Measurements from ENCODE around the gene ZNF524.
"Not testable (repeated sequence)": the region's sequence is repeated elsewhere in the genome, so short reads cannot be mapped to it uniquely, and the experiment has no call there.

ZNF524 gene

DNA sequence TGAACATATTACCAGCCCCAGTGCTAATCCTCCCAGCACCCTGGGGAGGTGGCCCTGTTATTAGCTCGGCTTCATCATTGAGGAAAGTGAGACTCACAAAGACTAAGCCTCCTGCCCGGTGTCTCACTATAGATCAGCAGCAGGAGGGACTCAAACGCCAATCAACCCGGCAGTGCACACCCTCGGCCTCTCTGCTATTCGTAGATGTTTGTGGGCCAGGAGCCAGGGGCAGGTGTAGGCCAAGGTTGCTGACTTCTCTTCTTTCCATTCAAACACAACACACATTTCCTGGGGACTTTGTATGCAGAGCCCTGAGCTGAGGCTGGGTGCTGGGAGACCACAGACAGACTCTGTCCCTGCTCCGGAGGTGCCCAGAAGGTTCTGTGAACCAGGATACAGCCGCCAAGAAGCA is 45.3 kb upstream of the ZNF524 start:
- TF ChIP-seq, protein P1, sequence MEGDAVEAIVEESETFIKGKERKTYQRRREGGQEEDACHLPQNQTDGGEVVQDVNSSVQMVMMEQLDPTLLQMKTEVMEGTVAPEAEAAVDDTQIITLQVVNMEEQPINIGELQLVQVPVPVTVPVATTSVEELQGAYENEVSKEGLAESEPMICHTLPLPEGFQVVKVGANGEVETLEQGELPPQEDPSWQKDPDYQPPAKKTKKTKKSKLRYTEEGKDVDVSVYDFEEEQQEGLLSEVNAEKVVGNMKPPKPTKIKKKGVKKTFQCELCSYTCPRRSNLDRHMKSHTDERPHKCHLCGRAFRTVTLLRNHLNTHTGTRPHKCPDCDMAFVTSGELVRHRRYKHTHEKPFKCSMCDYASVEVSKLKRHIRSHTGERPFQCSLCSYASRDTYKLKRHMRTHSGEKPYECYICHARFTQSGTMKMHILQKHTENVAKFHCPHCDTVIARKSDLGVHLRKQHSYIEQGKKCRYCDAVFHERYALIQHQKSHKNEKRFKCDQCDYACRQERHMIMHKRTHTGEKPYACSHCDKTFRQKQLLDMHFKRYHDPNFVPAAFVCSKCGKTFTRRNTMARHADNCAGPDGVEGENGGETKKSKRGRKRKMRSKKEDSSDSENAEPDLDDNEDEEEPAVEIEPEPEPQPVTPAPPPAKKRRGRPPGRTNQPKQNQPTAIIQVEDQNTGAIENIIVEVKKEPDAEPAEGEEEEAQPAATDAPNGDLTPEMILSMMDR (IDR thresholded peaks at IDR 0.05; ENCODE audit: control insufficient read depth, insufficient read depth, low read depth, low read length, missing control alignments): no peak
- no peak overlapping the region for H3K4me3 ChIP-seq (ENCODE audit: control insufficient read depth, low read depth, low read length)

DNA sequence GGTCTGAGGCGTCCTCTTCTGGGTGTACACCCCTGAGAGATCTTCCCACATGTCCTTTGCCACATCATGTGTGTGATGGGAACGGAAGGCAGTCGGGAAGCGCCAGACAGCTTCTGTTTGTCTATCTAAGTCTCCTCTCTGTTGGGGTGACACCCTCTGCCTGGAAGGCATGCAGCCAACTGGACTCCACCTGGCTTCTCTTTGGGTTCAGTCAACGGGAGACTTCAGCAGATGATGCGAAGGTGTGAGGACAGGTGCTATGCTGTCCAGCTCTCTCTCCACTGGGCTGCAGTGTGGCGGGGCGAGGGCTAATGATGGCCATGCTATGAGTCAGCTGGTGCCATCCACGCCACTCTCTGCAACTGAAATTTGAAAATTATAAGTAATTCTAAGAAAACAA is 40.4 kb upstream of the ZNF524 start:
- TF ChIP-seq, protein P1 (IDR thresholded peaks at IDR 0.05; ENCODE audit: control insufficient read depth, insufficient read depth, low read depth, low read length, missing control alignments): no peak
- no peak overlapping the region for H3K4me3 ChIP-seq (ENCODE audit: control insufficient read depth, low read depth, low read length)
- no peak for DNase-seq (ENCODE audit: low read depth)

More for the DNA sequence above, 45.3 kb upstream of the ZNF524 start:
- no peak for DNase-seq (ENCODE audit: low read depth)

DNA sequence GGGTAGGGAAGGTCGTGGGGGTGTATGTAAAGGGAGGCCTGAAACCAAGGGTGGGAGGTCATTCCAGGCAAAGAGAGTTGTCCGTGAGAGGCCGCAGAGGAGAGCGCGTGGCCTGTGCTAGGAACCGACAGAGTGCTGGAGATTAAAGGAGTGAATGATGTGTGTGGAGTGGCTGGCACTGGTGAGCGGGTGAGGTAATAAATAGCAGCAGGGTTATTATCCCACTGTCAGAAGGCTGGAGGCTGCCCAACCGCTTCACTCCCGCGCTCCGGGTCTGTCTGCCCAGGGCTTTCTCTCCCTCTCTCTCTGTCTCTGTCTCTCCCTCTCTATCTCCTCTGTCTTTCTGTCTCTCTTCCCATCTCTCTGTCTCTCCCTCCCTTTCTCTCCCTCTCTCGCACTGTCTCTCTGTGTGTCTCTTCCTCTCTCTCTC is 36.8 kb upstream of the ZNF524 start:
- DNase-seq (ENCODE audit: low read depth): no peak
- no peak overlapping the region for H3K4me3 ChIP-seq (ENCODE audit: control insufficient read depth, low read depth, low read length)
- TF ChIP-seq, protein P1 (IDR thresholded peaks at IDR 0.05; ENCODE audit: control insufficient read depth, insufficient read depth, low read depth, low read length, missing control alignments): no peak

DNA sequence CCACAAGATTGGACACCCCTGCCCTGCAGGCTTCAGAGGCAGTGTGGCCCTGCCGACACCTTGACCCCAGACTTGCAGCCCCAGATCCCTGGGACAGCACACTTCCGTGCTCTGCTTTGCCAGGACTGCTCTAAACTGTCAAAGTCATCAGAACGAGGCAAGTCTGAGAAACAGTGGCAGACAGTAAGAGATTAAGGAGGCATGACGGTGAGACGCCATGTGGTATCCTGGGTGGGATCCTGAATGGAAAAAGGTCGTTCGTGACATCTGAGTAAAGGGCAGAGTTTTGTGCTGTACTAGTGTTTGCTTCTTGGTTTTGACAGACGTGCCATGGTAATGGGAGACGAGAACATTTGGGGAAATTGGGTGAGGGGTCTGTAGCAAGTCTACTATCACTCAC is 33.3 kb upstream of the ZNF524 start:
- no peak overlapping the region for H3K4me3 ChIP-seq (ENCODE audit: control insufficient read depth, low read depth, low read length)
- TF ChIP-seq, protein P1 (IDR thresholded peaks at IDR 0.05; ENCODE audit: control insufficient read depth, insufficient read depth, low read depth, low read length, missing control alignments): no peak
- DNase-seq (ENCODE audit: low read depth): no peak

DNA sequence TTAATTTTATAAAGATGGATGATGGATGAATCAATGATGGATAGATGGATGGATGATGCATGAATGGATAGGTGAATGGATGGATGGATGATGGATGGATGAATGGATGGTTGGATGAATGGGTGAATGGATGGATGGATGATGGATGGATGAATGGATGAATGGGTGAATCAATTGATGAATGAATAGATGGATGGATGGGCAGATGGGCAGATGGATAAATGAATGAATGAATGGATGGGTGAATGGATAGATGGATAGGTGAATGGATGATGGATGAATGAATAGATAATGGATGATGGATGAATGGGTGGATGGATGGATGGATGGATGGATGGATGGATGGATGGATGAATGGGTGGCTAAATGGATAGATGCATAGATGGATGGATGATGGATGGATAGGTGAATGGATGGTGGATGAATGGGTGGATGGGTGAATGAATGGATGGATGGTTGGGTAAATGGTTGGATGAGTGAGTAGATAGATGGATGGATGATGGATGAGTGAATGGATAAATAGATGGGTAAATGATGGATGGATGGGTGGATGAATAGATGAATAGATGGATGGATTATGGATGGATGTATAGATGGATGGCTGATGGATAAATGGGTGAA is 32.3 kb upstream of the ZNF524 start:
- TF ChIP-seq, protein P1 (IDR thresholded peaks at IDR 0.05; ENCODE audit: control insufficient read depth, insufficient read depth, low read depth, low read length, missing control alignments): no peak
- no peak for DNase-seq (ENCODE audit: low read depth)
- H3K4me3 ChIP-seq (ENCODE audit: control insufficient read depth, low read depth, low read length): no peak overlapping the region

DNA sequence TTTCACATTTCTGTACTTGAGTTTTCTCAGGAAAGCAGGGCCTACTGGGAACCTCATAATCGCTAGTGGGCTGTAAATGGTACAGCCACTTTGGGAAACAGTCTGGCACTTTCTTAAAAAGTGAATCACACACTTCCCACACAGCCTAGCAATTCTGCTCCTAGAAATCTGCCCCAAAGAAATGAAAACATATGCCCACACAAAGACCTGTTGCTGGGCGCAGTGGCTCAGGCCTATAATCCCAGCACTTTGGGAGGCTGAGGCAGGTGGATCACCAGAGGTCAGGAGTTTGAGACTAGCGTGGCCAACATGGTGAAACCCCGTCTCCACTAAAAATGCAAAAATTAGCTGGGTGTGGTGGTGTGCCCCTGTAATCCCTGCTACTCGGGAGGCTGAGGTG is 30.6 kb upstream of the ZNF524 start:
- not testable (repeated sequence) for H3K4me3 ChIP-seq (ENCODE audit: control insufficient read depth, low read depth, low read length); DNase-seq (ENCODE audit: low read depth)

DNA sequence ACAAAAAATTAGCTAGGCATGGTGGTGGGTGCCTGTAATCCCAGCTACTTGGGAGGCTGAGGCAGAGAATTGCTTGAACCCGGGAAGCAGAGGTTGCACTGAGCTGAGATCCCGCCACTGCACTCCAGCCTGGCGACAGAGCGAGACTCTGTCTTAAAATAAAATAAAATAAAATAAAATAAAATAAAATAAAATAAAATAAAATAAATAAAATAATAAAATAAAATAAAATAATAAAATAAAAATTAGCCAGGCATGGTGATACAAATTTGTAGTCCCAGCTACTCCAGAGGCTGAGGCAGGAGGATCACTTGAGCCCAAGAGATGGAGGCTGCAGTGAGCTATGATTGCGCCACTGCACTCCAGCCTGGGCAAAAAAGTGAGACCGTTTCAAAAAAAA is 26.2 kb upstream of the ZNF524 start:
- not testable (repeated sequence) for DNase-seq (ENCODE audit: low read depth); H3K4me3 ChIP-seq (ENCODE audit: control insufficient read depth, low read depth, low read length)

DNA sequence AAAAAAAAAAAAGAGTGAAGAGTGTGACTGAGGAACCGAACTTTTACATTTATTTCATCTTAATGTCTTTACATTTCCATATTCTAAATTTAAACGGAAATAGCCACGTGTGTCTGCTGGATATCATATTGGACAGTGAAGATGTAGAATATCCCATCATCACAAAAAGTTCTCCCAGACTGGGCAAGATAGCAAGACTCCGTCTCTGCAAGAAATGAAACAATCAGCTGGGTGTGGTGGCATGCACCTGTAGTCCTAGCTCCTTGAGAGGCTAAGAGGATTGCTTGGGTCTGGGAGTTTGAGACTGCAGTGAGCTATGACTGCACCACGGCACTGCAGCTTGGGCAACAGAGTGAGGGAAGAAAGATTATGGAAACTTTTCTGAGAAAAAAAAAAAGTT is 23.3 kb upstream of the ZNF524 start:
- TF ChIP-seq, protein P1 (IDR thresholded peaks at IDR 0.05; ENCODE audit: control insufficient read depth, insufficient read depth, low read depth, low read length, missing control alignments): no peak
- no peak overlapping the region for H3K4me3 ChIP-seq (ENCODE audit: control insufficient read depth, low read depth, low read length)
- DNase-seq (ENCODE audit: low read depth): no peak

Data from AG09309 (cell line).